GM10847 (cell line): ENCODE measurements around the gene CHD9.

Experiments
- POLR2A ChIP-seq: IDR thresholded peaks from 2 replicates; pipeline ENCODE4 v1.6.1; 2011; ENCODE audit not compliant: insufficient read length; ENCODE audit errors: extremely low read depth

Gene CHD9

GRCh38 chr16:53043986-53044601 lies 10.7 kb upstream of the CHD9 start:
- no peak for TF ChIP-seq POLR2A

GRCh38 chr16:53045341-53046220 lies 9.2 kb upstream of the CHD9 start:
- no peak for TF ChIP-seq POLR2A

GRCh38 chr16:53048139-53048915 lies 6.5 kb upstream of the CHD9 start:
- no peak for TF ChIP-seq POLR2A

- TF ChIP-seq POLR2A = no peak
Measured at GRCh38 chr16:53052519-53053501, 2.0 kb upstream of the CHD9 start, which contains the start of gene CHD9NB. Gene CHD9NB, minus strand, starts transcription at chr16:53052897. Its CDS starts 8,739 bp downstream, at chr16:53044158.

GRCh38 chr16:53053967-53054669 lies 673 bp upstream of the CHD9 start:
- TF ChIP-seq POLR2A = no peak

- TF ChIP-seq POLR2A = no peak
Measured at GRCh38 chr16:53055541-53056391, 975 bp downstream of the CHD9 start.

- TF ChIP-seq POLR2A = no peak
Measured at GRCh38 chr16:53056392-53056881, 1.6 kb downstream of the CHD9 start.

- no peak for TF ChIP-seq POLR2A
Measured at GRCh38 chr16:53057658-53058057, 2.9 kb downstream of the CHD9 start.

- TF ChIP-seq POLR2A = no peak
Measured at GRCh38 chr16:53058441-53058840, 3.6 kb downstream of the CHD9 start.

- no peak for TF ChIP-seq POLR2A
Measured at GRCh38 chr16:53058882-53059281, 4.1 kb downstream of the CHD9 start.

GRCh38 chr16:53059672-53060071 lies 4.9 kb downstream of the CHD9 start:
- TF ChIP-seq POLR2A = no peak

- no peak for TF ChIP-seq POLR2A
Measured at GRCh38 chr16:53061256-53061655, 6.5 kb downstream of the CHD9 start.

- peak; percentile 23 for TF ChIP-seq POLR2A
Measured at GRCh38 chr16:53061701-53062159, 6.9 kb downstream of the CHD9 start.
